HUES6 (cell line): ENCODE data around the gene GOLPH3.

Experiments
- H3K27ac ChIP-seq: 2 replicates; pipeline ENCODE4 v1.7.0; 2013; ENCODE audit warnings: low read depth, mild to moderate bottlenecking, low read length, inconsistent platforms
- H3K27me3 ChIP-seq: 2 replicates; pipeline ENCODE4 v1.6.1; 2013; ENCODE audit warnings: low read length; ENCODE audit not compliant: control insufficient read depth, insufficient read depth
- H3K36me3 ChIP-seq: 2 replicates; pipeline ENCODE4 v1.6.1; 2013; ENCODE audit warnings: low read length; ENCODE audit not compliant: control insufficient read depth, insufficient read depth
- H3K4me1 ChIP-seq: 2 replicates; pipeline ENCODE4 v1.6.1; 2013; ENCODE audit warnings: low read length; ENCODE audit not compliant: control insufficient read depth, insufficient read depth
- H3K4me3 ChIP-seq: 2 replicates; pipeline ENCODE4 v1.5.1; 2013; ENCODE audit warnings: low read depth, low read length
- H3K9ac ChIP-seq: one replicate; pipeline ENCODE4 v1.6.1; 2013; ENCODE audit warnings: mild to moderate bottlenecking, low read length
- H3K9me3 ChIP-seq: 2 replicates; pipeline ENCODE4 v1.6.1; 2013; ENCODE audit warnings: low read depth, low read length; ENCODE audit not compliant: control insufficient read depth, insufficient read depth

GOLPH3 gene

GRCh38 chr5:32116574-32117313 lies 57.4 kb downstream of the GOLPH3 start:
- no peak overlapping the region for H3K9ac ChIP-seq
- peaks cover 41% of the 10 kb centered on the region for H3K36me3 ChIP-seq
- H3K4me3 ChIP-seq = no peak overlapping the region
- H3K4me1 ChIP-seq = no peaks in the 10 kb centered on the region
- no peaks in the 10 kb centered on the region for H3K9me3 ChIP-seq
- no peaks in the 10 kb centered on the region for H3K27me3 ChIP-seq
- H3K27ac ChIP-seq = no peak overlapping the region

- H3K27ac ChIP-seq = no peak overlapping the region
- H3K9me3 ChIP-seq = no peaks in the 10 kb centered on the region
- peaks cover 40% of the 10 kb centered on the region for H3K36me3 ChIP-seq
- H3K4me1 ChIP-seq = no peaks in the 10 kb centered on the region
- no peak overlapping the region for H3K9ac ChIP-seq
- H3K27me3 ChIP-seq = no peaks in the 10 kb centered on the region
- H3K4me3 ChIP-seq = no peak overlapping the region
These were observed 58.1 kb downstream of the GOLPH3 start for GRCh38 chr5:32115985-32116384.

GRCh38 chr5:32110111-32110696 lies 63.9 kb downstream of the GOLPH3 start:
- no peaks in the 10 kb centered on the region for H3K27me3 ChIP-seq
- no peak overlapping the region for H3K9ac ChIP-seq
- H3K27ac ChIP-seq = no peak overlapping the region
- H3K36me3 ChIP-seq = peaks cover 80% of the 10 kb centered on the region
- H3K4me3 ChIP-seq = no peak overlapping the region
- H3K9me3 ChIP-seq = peaks cover 4% of the 10 kb centered on the region; the same call in 1 of the 2 replicates
- no peaks in the 10 kb centered on the region for H3K4me1 ChIP-seq

GRCh38 chr5:32109236-32109635 lies 64.9 kb downstream of the GOLPH3 start:
- peaks cover 90% of the 10 kb centered on the region for H3K36me3 ChIP-seq
- no peaks in the 10 kb centered on the region for H3K27me3 ChIP-seq
- H3K27ac ChIP-seq = no peak overlapping the region
- no peak overlapping the region for H3K4me3 ChIP-seq
- no peak overlapping the region for H3K9ac ChIP-seq
- H3K9me3 ChIP-seq = peaks cover 4% of the 10 kb centered on the region; the same call in 1 of the 2 replicates
- H3K4me1 ChIP-seq = no peaks in the 10 kb centered on the region

- H3K4me1 ChIP-seq = no peaks in the 10 kb centered on the region
- H3K36me3 ChIP-seq = peaks cover 92% of the 10 kb centered on the region
- H3K9ac ChIP-seq = no peak overlapping the region
- H3K9me3 ChIP-seq = peaks cover 4% of the 10 kb centered on the region; the same call in 1 of the 2 replicates
- H3K27me3 ChIP-seq = no peaks in the 10 kb centered on the region
- no peak overlapping the region for H3K4me3 ChIP-seq
- no peak overlapping the region for H3K27ac ChIP-seq
These were observed 66.0 kb downstream of the GOLPH3 start for GRCh38 chr5:32108167-32108566.

- peaks cover 96% of the 10 kb centered on the region for H3K36me3 ChIP-seq
- H3K27me3 ChIP-seq = no peaks in the 10 kb centered on the region
- no peak overlapping the region for H3K27ac ChIP-seq
- peaks cover 4% of the 10 kb centered on the region; the same call in 1 of the 2 replicates for H3K9me3 ChIP-seq
- H3K4me3 ChIP-seq = no peak overlapping the region
- H3K9ac ChIP-seq = no peak overlapping the region
- no peaks in the 10 kb centered on the region for H3K4me1 ChIP-seq
These were observed 66.8 kb downstream of the GOLPH3 start for GRCh38 chr5:32107291-32107690.

- H3K27me3 ChIP-seq = no peaks in the 10 kb centered on the region
- peaks cover 4% of the 10 kb centered on the region; the same call in 1 of the 2 replicates for H3K9me3 ChIP-seq
- no peak overlapping the region for H3K9ac ChIP-seq
- no peak overlapping the region for H3K27ac ChIP-seq
- H3K4me3 ChIP-seq = no peak overlapping the region
- H3K4me1 ChIP-seq = no peaks in the 10 kb centered on the region
- peaks cover 81% of the 10 kb centered on the region for H3K36me3 ChIP-seq
These were observed 70.6 kb downstream of the GOLPH3 start for GRCh38 chr5:32103521-32103920.

- peaks cover 75% of the 10 kb centered on the region for H3K36me3 ChIP-seq
- H3K27me3 ChIP-seq = no peaks in the 10 kb centered on the region
- no peaks in the 10 kb centered on the region for H3K4me1 ChIP-seq
- H3K27ac ChIP-seq = no peak overlapping the region
- H3K9me3 ChIP-seq = peaks cover 4% of the 10 kb centered on the region; the same call in 1 of the 2 replicates
- no peak overlapping the region for H3K9ac ChIP-seq
- no peak overlapping the region for H3K4me3 ChIP-seq
These were observed 71.7 kb downstream of the GOLPH3 start for GRCh38 chr5:32102254-32102986.

- peaks cover 60% of the 10 kb centered on the region for H3K36me3 ChIP-seq
- no peak overlapping the region for H3K4me3 ChIP-seq
- no peaks in the 10 kb centered on the region for H3K9me3 ChIP-seq
- no peak overlapping the region for H3K27ac ChIP-seq
- no peaks in the 10 kb centered on the region for H3K4me1 ChIP-seq
- no peak overlapping the region for H3K9ac ChIP-seq
- no peaks in the 10 kb centered on the region for H3K27me3 ChIP-seq
These were observed 73.3 kb downstream of the GOLPH3 start for GRCh38 chr5:32100691-32101302.

GRCh38 chr5:32100230-32100629 lies 73.9 kb downstream of the GOLPH3 start:
- Histone ChIP-seq H3K4me3 (no peak overlapping the region), H3K4me1 (no peaks in the 10 kb centered on the region), H3K27ac (no peak overlapping the region), H3K36me3 (peaks cover 54% of the 10 kb centered on the region), H3K9me3 (no peaks in the 10 kb centered on the region), H3K27me3 (no peaks in the 10 kb centered on the region), H3K9ac (no peak overlapping the region)
